IPS DF 4.7 (cell line): ENCODE measurements around the gene PRR9.

ENCODE experiments used
- DNase-seq: peaks from one replicate; pipeline ENCODE4 v3.0.0-alpha.2; 2013; ENCODE audit warnings: low spot score; ENCODE audit errors: extremely low read depth

PRR9 gene

DNA sequence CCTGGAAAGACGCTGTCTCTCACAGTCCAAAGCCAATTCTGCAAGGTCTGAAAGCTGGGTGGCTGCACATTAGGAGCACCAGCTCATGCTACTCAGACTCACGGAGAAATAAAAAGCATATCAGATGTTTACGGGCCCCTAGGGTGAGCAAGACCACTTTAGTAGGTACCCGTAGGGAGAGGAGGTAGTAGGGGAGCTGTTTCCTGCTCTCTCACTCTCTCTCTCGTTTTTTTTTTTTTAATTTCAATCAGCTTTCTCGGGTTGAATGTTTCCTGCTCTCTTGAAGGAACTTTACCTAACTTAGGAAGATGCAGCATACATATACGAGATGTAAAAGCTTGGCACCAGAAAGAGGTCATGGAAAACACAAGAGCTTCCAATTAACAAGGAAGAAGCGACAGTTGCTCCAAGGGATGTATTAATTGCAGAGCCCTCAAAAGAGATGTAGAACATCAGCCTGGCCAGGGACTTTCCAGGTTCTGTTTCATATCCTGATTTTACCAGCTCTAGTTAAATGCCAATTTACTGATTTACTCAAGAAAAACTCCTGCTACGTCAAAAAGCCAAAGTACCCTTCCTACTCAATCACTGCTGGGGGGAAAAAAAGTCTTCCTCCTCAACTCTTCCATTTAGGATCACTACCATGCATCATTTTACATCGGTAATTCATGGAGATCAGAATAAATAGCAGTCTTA is 45.2 kb downstream of the PRR9 start:
- no peak for DNase-seq

DNA sequence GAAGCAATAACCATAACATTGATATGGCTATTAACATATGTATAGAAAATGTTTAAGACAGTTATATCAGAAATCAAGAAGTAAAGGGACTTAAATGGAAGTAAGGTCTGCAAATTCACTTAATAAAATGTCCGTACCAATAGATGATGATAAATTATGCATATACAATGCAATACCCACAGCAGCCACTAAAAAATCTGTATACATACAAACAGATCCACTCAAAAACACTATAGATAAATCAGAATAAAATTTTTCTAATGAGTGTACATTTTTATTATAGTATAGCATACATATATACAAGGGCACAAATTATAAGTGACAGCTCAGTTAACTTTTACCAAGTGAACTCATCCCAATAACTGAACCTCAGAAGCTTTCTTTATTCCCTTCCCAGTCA is 48.1 kb downstream of the PRR9 start:
- DNase-seq, result no peak
